Stomach (tissue), 4 donors: ENCODE measurements around the gene ABCA7.

Source experiments
- EP300 ChIP-seq: sonication (generic); formaldehyde crosslinking; IDR thresholded peaks from one replicate; pipeline ENCODE4 v1.6.1; 2017; ENCODE audit warnings: antibody characterized with exemption
- POLR2A ChIP-seq, 4 donors: fragments of 450-650 bp; IDR thresholded peaks; one replicate each; pipeline ENCODE4 v1.6.1; 2016; ENCODE audit warnings: antibody characterized with exemption in 4 of 4, control low read depth in 2 of 4, mild to moderate bottlenecking in 1 of 4, moderate library complexity in 1 of 4
- TF ChIP-seq, protein P1 (sequence below), 7 experiments: fragments of 450-650 bp in 4 of 7; fragments of 200-600 bp in 3 of 7; sonication (generic) in 3 of 7; IDR thresholded peaks; one replicate each; pipeline ENCODE4 v1.5.1; 2016 to 2019; ENCODE audit warnings: antibody characterized with exemption in 7 of 7, control low read depth in 2 of 7, mild to moderate bottlenecking in 1 of 7

DNA sequence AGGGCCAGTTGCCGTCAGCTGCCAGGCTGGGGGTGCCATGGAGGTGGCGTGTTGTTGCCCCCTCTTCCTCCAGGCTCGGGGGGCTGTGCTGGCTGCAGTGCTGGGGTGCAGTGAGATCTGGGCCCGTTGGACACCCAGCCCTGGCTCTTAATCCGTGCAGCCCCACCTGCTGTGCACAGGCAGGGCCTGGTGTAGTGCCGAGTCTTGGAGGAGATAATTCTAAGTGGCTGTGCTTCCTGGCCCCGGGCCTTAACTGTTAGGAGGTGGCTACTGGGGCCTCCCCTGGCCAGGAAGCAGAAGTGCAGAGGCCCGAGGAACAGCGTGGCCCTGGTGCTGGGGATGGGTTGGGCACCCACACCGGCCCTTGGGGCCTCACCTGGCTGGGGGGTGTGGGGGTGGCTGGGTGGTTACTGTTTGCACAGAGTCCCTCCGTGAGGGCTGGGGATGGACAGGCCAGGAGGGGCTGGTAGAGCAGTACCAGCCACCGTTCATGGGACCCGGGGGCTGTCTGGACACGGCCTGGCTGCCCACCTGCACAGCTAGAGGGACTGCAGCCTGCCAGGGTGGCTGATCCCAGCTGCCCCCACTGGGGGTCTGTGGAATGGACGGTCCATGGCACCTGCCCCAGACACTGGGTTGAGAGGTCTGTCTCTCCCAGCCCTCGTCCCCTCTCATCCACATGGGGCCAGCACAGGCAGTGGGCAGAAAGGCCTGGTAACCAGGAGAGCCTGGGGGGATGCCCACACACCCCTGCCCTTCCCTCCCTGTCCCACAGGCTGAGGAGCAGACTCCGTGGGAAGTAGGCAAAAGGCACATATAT lies 67.1 kb downstream of the ABCA7 start:
- TF ChIP-seq, protein P1, sequence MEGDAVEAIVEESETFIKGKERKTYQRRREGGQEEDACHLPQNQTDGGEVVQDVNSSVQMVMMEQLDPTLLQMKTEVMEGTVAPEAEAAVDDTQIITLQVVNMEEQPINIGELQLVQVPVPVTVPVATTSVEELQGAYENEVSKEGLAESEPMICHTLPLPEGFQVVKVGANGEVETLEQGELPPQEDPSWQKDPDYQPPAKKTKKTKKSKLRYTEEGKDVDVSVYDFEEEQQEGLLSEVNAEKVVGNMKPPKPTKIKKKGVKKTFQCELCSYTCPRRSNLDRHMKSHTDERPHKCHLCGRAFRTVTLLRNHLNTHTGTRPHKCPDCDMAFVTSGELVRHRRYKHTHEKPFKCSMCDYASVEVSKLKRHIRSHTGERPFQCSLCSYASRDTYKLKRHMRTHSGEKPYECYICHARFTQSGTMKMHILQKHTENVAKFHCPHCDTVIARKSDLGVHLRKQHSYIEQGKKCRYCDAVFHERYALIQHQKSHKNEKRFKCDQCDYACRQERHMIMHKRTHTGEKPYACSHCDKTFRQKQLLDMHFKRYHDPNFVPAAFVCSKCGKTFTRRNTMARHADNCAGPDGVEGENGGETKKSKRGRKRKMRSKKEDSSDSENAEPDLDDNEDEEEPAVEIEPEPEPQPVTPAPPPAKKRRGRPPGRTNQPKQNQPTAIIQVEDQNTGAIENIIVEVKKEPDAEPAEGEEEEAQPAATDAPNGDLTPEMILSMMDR (IDR thresholded peaks at IDR 0.05): no peak
- no peak for TF ChIP-seq POLR2A (IDR thresholded peaks at IDR 0.05)
- TF ChIP-seq EP300: no peak
